ENCODE measurements around the gene SYCP1.
"Not testable (repeated sequence)": the region's sequence is repeated elsewhere in the genome, so short reads cannot be mapped to it uniquely, and the experiment has no call there.

Gene SYCP1

DNA sequence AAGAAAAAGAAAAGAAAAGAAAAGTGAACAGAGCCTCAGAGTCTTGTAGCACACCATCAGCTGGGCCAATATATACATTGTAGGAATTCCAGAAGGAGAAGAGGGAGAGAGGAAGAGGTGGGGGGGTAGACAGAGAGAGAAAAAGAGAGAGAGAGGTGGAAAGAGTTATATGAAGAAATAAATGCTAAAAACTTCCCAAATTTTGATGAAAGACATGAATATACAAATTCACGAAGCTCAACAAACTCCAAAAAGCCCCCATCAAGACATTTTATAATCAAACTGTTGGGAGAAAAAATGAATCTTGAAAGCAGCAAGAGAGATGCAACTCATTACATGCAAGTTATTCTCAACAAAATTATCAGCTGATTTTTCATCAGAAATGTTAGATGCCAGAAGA lies 133.4 kb downstream of the SYCP1 start:
- no peaks in the 10 kb centered on the region for H3K36me3 ChIP-seq (replicated peaks)
- in situ Hi-C loops (cut with MboI; ENCODE audit: low sequenced_read_pairs) = loop anchor here (25.0 kb wide), 1 partner anchor 599 kb away; no protein-coding TSS in a partner anchor

DNA sequence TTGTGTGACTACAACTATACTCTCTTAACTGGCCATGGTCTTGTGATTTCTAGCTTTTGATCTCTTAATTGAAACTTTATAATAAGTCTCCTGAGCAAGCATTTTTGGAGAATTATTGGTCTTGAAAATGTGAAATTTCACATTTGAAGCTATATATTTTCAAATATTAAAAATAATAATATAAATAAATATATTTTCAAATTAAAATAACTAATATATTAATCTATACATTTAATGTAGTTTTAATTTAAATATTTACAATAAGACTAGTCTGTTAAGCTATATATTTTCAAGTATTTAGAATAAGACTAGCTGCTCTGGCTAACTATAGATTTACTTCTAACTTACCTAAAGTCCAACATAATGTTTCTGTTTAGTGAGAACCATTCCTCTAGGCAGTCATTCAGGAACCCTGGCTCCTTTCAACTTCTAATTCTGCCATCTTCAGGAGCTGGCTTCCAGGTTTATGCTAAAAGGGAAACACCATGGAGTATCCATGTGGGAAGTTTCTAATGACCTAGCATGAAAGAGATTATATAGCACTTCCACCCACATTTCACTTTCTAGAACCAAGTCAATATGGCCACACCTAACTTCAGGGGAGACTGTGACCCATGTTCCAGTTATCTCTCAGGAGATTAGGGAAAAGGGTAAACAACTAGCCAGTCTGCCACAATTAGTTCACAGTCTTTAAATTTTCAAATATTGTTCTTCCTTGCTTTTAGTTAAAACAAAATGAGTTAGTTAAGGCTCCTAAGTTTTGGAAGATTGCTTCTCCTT lies 143.0 kb downstream of the SYCP1 start:
- Histone ChIP-seq H3K36me3 (replicated peaks) (no peaks in the 10 kb centered on the region), H3K27me3 (ENCODE audit: low read depth) (peaks cover 13% of the 10 kb centered on the region; the same call in 1 of the 2 replicates), H3K4me1 (no peaks in the 10 kb centered on the region), H3K9me3 (no peaks in the 10 kb centered on the region), H3K4me3 (no peak overlapping the region)
- in situ Hi-C loops (cut with MboI; ENCODE audit: low sequenced_read_pairs) = loop anchor here (25.0 kb wide), 1 partner anchor 590 kb away; no protein-coding TSS in a partner anchor
- DNase-seq (ENCODE audit: low spot score in 2 of 2) = no peak

More for the DNA sequence above, 133.4 kb downstream of the SYCP1 start:
- no peaks in the 10 kb centered on the region for H3K4me1 ChIP-seq
- DNase-seq (ENCODE audit: low spot score in 2 of 2) = no peak
- H3K27me3 ChIP-seq (ENCODE audit: low read depth) = 0 out of 2 replicates have a peak, but pooled peaks cover 3% of the 10 kb centered on the region
- H3K4me3 ChIP-seq = no peak overlapping the region
- H3K9me3 ChIP-seq = peaks cover 4% of the 10 kb centered on the region; the same call in 1 of the 2 replicates

DNA sequence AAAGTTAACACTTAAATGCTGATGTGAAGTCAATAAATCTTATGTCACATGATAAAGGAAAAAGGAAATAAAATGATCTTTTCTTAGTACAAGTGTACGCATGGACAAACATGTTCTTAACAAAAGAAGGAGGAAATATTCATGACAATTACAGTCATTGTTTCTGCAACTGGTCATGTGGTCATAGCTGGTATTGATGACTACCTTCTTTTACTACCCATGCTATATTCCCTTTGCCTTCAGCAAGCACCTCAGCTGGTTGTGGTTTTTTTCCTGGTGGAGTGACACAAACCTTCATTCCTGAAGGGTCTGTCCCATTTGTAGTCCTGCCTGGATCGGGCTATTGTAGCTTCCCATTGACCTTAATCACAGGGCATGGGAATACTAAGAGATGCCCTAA lies 151.5 kb downstream of the SYCP1 start:
- Histone ChIP-seq H3K4me3 (no peak overlapping the region), H3K9me3 (no peaks in the 10 kb centered on the region), H3K4me1 (no peaks in the 10 kb centered on the region), H3K36me3 (replicated peaks) (no peaks in the 10 kb centered on the region), H3K27me3 (ENCODE audit: low read depth) (0 out of 2 replicates have a peak, but pooled peaks cover 3% of the 10 kb centered on the region)
- in situ Hi-C loops (cut with MboI; ENCODE audit: low sequenced_read_pairs) = no loop called here
- no peak for DNase-seq (ENCODE audit: low spot score in 2 of 2)

DNA sequence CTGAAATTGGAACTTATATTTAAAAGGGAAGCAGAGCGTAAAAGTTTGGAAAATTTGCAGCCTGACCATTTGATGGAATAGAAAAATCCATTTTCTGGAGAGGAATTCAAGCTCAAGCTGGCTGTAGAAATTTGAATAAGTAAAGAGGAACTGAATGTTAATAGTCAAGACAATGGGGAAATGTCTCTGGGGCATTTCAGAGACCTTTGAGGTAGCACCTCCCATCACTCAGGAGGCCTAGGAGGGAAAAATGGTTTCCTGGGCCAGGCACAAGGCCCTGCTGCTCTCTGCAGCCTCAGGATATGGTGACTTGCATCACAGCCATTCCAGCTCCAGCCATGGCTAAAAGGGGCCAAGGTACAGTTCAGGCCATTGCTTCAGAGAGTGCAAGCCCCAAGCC lies 157.3 kb downstream of the SYCP1 start:
- Histone ChIP-seq H3K4me1 (no peaks in the 10 kb centered on the region), H3K27me3 (ENCODE audit: low read depth) (no peaks in the 10 kb centered on the region), H3K36me3 (replicated peaks) (no peaks in the 10 kb centered on the region), H3K4me3 (no peak overlapping the region), H3K9me3 (no peaks in the 10 kb centered on the region)
- no peak for DNase-seq (ENCODE audit: low spot score in 2 of 2)
- in situ Hi-C loops (cut with MboI; ENCODE audit: low sequenced_read_pairs) = no loop called here

DNA sequence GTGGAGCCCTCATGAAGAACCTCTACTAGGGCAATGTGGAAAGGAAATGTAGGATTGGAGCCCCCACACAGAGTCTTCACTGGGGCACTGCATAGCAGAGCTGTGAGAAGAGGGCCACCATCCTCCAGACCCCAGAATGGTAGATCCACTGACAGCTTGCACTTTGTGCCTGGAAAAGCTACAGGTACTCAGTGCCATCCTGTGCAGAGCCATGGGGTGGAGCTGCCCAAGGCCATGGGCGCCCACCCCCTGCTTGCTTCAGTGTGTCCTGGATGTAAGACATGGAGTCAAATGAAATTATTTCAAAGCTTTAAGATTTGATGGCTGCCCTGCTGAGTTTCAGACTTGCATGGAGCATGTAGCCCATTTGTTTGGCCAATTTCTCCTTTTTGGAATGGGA lies 157.8 kb downstream of the SYCP1 start:
- Histone ChIP-seq H3K4me3 (no peak overlapping the region), H3K36me3 (replicated peaks) (no peaks in the 10 kb centered on the region), H3K9me3 (no peaks in the 10 kb centered on the region), H3K4me1 (no peaks in the 10 kb centered on the region), H3K27me3 (ENCODE audit: low read depth) (no peaks in the 10 kb centered on the region)
- DNase-seq (ENCODE audit: low spot score in 2 of 2) = no peak
- in situ Hi-C loops (cut with MboI; ENCODE audit: low sequenced_read_pairs) = no loop called here

DNA sequence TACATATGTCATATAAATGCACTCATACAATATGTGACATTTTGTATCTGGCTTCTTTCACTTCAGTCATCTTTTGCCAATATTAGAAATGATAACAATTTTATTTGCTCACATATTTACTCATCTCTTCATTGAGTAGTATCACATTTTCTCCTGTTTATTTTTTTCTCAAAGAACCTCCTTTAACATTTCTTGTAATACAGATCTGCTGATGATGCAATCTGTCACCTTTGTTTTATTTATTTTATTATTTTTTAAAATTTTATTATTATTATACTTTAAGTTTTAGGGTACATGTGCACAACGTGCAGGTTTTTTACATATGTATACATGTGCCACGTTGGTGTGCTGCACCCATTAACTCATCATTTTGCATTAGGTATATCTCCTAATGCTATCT lies 159.1 kb downstream of the SYCP1 start:
- Histone ChIP-seq H3K4me1 (no peaks in the 10 kb centered on the region), H3K9me3 (no peaks in the 10 kb centered on the region), H3K27me3 (ENCODE audit: low read depth) (no peaks in the 10 kb centered on the region), H3K4me3 (no peak overlapping the region), H3K36me3 (replicated peaks) (no peaks in the 10 kb centered on the region)
- in situ Hi-C loops (cut with MboI; ENCODE audit: low sequenced_read_pairs) = no loop called here
- DNase-seq (ENCODE audit: low spot score in 2 of 2) = no peak

DNA sequence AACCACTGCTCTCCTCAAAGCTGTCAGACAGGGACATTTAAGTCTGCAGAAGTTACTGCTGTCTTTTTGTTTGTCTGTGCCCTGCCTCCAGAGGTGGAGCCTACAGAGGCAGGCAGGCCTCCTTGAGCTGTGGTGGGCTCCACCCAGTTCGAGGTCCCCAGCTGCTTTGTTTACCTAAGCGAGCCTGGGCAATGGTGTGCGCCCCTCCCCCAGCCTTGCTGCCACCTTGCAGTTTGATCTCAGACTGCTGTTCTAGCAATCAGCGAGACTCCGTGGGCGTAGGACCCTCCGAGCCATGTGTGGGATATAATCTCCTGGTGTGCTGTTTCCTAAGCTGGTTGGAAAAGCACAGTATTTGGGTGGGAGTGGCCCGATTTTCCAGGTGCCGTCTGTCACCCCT lies 164.9 kb downstream of the SYCP1 start:
- H3K27me3 ChIP-seq (ENCODE audit: low read depth); in situ Hi-C loops (cut with MboI; ENCODE audit: low sequenced_read_pairs); DNase-seq (ENCODE audit: low spot score in 2 of 2); H3K4me1 ChIP-seq; H3K9me3 ChIP-seq; H3K36me3 ChIP-seq (replicated peaks); H3K4me3 ChIP-seq: not testable (repeated sequence)

DNA sequence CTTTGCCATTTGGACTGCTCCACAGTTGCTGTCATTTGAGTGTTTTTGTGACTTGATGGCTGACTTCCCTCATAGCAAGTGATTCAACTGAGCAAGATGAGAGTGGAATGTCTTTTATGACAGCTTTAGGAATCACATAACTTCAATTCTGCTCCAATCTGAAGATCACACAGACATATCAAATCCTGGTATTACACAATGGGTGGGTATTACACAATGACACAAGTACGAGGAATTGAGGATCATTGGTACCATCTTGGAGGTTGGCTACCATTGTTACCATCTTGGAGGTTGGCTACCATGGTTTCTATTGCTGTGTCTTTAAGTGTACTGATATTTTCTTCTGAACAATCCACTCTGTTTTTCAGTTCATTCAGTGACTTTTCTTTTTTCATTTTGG lies 166.5 kb downstream of the SYCP1 start:
- Histone ChIP-seq H3K36me3 (replicated peaks) (no peaks in the 10 kb centered on the region), H3K4me3 (no peak overlapping the region), H3K9me3 (no peaks in the 10 kb centered on the region), H3K4me1 (no peaks in the 10 kb centered on the region), H3K27me3 (ENCODE audit: low read depth) (no peaks in the 10 kb centered on the region; the same call in 1 of the 2 replicates)
- in situ Hi-C loops (cut with MboI; ENCODE audit: low sequenced_read_pairs) = no loop called here
- no peak for DNase-seq (ENCODE audit: low spot score in 2 of 2)

DNA sequence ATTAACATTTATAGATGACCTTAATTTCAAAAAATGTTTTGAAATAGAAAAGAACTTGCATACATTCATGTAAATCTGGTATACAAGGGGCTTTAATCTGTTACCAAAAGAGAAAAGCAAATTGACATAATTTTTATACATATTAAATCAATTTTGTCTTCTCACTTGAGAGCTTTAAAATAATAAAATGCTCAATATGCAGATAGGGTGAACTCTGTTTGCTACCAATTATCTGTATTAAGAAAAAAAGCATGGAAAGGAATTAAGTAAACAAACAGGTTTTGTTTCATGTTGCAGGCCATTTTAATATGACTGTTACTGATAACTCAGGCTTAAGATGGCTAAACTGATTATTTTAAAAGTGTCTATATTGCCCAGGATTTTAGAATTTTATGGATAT lies 168.9 kb downstream of the SYCP1 start:
- in situ Hi-C loops (cut with MboI; ENCODE audit: low sequenced_read_pairs) = no loop called here
- Histone ChIP-seq H3K27me3 (ENCODE audit: low read depth) (no peaks in the 10 kb centered on the region; the same call in 1 of the 2 replicates), H3K4me3 (no peak overlapping the region), H3K4me1 (no peaks in the 10 kb centered on the region), H3K36me3 (replicated peaks) (no peaks in the 10 kb centered on the region), H3K9me3 (no peaks in the 10 kb centered on the region)
- no peak for DNase-seq (ENCODE audit: low spot score in 2 of 2)

DNA sequence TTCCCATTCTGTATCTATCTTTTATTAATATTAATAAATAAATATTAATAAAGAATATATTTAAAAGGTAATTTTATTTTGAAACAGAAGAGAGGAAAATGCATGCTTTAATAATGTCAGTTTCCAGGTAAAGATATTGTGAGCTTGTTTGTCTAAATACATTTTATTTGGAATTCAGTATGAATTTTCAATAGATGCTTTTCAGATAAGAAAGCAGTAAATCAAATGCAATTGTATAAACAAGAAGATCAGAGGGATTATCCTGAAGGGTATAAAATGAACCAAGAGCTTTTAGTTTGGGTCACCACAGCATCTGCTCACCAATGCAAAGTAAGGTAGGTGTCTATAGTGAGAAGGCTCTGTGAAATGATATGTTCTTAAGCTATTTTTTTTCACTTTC lies 174.9 kb downstream of the SYCP1 start, which contains the start of gene TSHB:
Gene TSHB, plus strand, starts transcription at position 301 of the 400 bp plus-strand sequence. CDS start 3,537 bp downstream, outside the sequence.
- Histone ChIP-seq H3K9me3 (no peaks in the 10 kb centered on the region), H3K36me3 (replicated peaks) (no peaks in the 10 kb centered on the region), H3K27me3 (ENCODE audit: low read depth) (peaks cover 8% of the 10 kb centered on the region; the same call in 1 of the 2 replicates), H3K4me3 (no peak within 1 kb of the TSS), H3K4me1 (no peaks in the 10 kb centered on the region)
- no peak for DNase-seq (ENCODE audit: low spot score in 2 of 2)
- in situ Hi-C loops (cut with MboI; ENCODE audit: low sequenced_read_pairs) = no loop called here

DNA sequence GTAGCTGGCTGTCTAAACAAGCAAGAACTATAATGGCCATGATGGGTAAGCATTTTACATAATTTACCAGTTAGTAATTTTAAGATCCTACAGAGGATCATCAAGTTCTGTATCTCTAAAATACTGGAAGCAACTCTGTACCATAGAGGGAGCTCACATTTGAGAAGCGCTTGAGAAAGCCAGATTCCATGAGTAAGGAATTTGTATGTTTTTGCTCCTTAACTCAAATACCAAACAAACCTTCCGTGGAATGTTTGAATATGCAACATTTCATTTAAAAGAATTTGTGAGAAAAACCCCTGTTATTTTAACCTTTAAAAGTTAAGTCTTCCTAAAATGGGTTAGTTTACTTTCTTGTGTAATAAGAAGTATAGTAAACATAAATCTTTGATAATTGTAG lies 176.9 kb downstream of the SYCP1 start:
- Histone ChIP-seq H3K36me3 (replicated peaks) (no peaks in the 10 kb centered on the region), H3K4me3 (no peak overlapping the region), H3K9me3 (no peaks in the 10 kb centered on the region), H3K27me3 (ENCODE audit: low read depth) (peaks cover 8% of the 10 kb centered on the region; the same call in 1 of the 2 replicates), H3K4me1 (no peaks in the 10 kb centered on the region)
- in situ Hi-C loops (cut with MboI; ENCODE audit: low sequenced_read_pairs) = no loop called here
- no peak for DNase-seq (ENCODE audit: low spot score in 2 of 2)

DNA sequence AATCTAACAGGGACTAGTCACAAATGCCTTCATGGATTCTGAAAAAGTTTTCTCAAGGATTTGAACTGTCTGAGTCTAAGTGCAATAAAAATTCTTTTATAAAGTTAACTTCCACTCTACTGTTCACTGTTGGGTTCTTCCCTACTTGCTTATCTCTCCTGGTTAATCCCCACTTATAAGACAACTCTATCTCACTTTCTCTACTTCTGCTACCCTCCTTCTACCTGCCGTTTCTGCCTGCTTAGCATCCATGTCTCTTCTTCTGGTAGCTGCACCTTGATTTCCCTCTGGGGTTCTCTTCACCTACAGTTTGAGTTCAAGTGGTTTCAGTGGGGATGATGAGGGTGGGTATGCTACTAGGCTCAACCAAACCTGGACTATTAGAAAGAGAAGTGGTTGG lies 181.0 kb downstream of the SYCP1 start:
- in situ Hi-C loops (cut with MboI; ENCODE audit: low sequenced_read_pairs) = no loop called here
- H3K27me3 ChIP-seq (ENCODE audit: low read depth) = peaks cover 9% of the 10 kb centered on the region
- H3K4me1 ChIP-seq = no peaks in the 10 kb centered on the region
- DNase-seq (ENCODE audit: low spot score in 2 of 2) = no peak
- H3K9me3 ChIP-seq = no peaks in the 10 kb centered on the region
- no peak overlapping the region for H3K4me3 ChIP-seq
- no peaks in the 10 kb centered on the region for H3K36me3 ChIP-seq (replicated peaks)

DNA sequence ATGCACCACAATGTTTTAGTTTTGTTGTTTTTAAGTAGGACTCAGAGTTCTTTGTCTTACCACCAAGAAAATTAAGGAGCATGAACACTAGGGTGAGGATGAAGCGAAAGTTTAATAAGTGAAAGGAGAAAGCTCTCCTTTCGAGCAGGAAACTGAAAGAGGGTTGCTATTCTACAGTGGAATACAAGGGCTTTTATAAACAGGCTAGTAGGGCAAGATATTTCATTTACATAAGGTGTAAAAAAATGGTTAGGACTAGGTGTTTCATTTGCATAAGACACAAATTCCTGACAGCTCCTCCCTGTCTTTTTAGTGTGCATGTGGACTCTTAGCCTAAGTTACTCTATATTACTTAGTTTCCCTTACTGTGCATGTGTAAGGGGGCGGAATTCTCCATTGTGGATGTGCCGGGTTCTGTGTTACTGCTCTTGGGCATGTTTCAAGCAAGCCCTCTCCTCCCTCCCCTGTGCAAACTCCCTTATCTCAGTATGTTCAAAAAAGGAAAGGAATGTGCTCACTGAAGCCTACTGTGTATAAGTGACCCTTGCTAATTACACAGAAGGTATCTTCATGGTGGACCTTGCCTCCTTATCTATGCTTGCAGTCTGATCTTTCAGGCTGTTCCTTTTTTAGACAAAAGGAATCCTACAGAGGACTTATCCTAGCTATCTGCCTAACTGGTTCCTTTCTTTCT lies 182.3 kb downstream of the SYCP1 start:
- in situ Hi-C loops (cut with MboI; ENCODE audit: low sequenced_read_pairs) = no loop called here
- DNase-seq (ENCODE audit: low spot score in 2 of 2) = no peak

DNA sequence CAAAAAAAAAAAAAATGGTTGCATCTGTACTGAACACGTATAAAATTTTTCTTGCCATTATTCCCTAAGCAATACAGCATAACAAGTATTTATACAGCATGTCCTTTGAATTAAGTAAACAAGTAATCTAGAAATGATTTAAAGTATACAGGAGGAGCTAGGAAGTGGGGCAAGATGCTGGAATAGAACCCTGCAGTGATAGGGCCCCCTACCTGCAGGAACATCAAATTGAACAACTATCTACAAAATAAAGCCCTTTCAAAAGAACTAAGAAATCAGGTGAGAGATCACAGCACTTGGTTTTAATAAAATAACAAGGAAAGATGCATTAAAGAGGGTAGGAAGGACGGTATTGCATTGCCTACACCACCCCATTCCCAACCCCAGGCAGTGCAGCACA lies 185.8 kb downstream of the SYCP1 start:
- Histone ChIP-seq H3K4me1 (no peaks in the 10 kb centered on the region), H3K9me3 (no peaks in the 10 kb centered on the region), H3K36me3 (replicated peaks) (no peaks in the 10 kb centered on the region), H3K4me3 (no peak overlapping the region), H3K27me3 (ENCODE audit: low read depth) (peaks cover 6% of the 10 kb centered on the region)
- in situ Hi-C loops (cut with MboI; ENCODE audit: low sequenced_read_pairs) = no loop called here
- DNase-seq (ENCODE audit: low spot score in 2 of 2) = no peak

More for the DNA sequence above, 182.3 kb downstream of the SYCP1 start:
- H3K9me3 ChIP-seq = no peaks in the 10 kb centered on the region
- peaks cover 6% of the 10 kb centered on the region for H3K27me3 ChIP-seq (ENCODE audit: low read depth)
- H3K36me3 ChIP-seq (replicated peaks) = no peaks in the 10 kb centered on the region
- no peak overlapping the region for H3K4me3 ChIP-seq
- no peaks in the 10 kb centered on the region for H3K4me1 ChIP-seq

All from HAP-1 (cell line).